Occipital lobe (tissue), 2 donors: ENCODE measurements around the gene ODAD4. TPM values are rescaled to one million over a fixed set of nuclear protein-coding genes. Genes with fewer than 3 reads are reported as not detected.

Experiments used
- DNase-seq: peaks from one replicate; lab custom pipeline; 2025; lab: John Stamatoyannopoulos, UW
- total RNA-seq: library from RNA; depleted of rRNA; stranded (reverse); fragments of >200 nt; gene quantifications from one replicate; pipeline ENCODE4 v1.2.3, GENCODE V29; 2014

Gene ODAD4
- total RNA-seq = 1.6 TPM

DNA sequence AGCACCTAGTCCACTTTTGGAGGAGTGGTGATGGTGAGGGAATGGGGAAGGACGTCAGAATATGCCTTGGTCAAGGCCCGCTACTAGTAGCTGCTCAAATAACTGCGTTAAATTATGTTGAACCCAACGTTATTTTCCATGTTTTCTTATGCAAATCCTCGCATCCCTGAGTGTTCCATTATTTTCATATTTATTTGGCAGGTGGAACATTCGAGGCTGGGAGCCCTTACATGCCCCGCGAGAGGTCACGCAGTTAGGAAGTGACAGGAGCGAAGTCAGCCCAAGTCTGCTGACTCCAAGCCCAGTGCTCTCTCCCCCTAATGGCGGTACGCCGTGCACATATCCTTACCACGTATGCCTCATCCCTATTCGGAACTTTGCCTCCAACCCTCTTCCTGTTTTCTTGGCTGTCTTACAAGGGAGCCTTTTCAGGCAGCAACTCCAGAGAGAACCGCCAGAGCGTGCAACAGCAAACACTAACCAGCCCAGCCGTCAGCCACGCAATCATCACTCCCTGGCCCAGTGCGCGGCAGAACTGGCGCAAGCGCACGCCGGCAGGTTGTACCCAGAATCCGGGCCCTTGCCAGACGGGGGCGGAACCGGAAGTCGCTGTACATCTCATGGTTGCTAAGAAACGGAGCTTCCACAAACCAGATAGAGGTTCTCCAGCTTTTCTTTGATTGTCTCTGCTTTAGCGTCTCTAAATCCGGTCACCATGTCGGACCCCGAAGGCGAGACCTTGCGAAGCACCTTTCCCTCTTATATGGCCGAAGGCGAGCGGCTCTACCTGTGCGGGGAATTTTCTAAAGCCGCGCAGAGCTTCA is at the start of gene ODAD4:
Gene ODAD4, plus strand, starts transcription at position 609 of the 824 bp plus-strand sequence. Its CDS starts 107 bp downstream, at position 716.
- peak; percentile 94 for DNase-seq

DNA sequence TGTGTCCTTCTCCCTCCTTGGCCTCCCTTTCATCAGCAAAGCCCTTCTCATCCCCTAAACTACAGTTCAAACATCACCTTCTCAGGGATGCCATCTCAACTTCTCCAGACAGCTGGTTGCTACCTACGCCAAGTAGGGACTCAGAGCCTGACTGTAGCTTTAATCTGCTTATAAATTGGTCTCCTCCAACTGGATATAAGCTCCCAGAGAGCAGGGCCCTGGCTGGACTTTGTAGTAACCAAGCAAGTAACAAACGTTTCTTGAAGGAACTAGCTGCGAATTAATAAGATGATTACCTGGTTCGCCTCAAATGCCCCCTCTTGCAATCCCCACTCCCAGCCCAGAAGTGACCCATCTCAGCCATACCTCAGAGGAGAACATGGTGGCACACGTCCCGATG is 47.7 kb upstream of the ODAD4 start:
- DNase-seq = no peak

GRCh38 chr17:41885733-41886132 is 44.7 kb upstream of the ODAD4 start:
- DNase-seq = no peak

DNA sequence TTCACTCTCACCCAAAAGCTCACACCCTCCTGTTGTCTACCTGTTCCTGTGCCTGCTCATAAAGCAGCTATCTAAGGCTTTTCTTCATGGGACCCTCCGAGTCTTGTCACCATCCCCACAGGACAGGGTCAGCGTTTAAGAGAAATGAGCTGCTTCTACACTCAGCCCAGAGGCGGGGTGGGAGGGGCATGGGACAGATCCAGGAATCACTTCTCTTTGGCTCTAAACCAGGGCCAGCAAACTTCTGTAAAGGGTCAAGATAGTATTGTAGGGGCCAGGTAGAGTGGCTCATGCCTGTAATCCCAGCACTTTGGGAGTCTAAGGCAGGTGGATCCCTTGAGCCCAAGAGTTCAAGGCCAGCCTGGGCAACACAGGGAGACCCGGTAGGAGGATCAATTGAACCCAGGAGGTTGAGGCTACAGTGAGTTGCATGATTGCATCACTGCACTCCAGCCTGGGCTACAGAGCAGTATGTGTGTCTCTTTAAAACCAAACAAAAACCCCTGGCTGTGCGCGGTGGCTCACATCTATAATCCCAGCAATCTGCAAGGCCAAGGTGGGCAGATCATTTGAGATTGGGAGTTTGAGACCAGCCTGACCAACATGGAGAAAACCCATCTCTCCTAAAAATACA is 42.0 kb upstream of the ODAD4 start:
- no peak for DNase-seq

GRCh38 chr17:41891135-41892020 is 39.0 kb upstream of the ODAD4 start:
- DNase-seq = no peak

DNA sequence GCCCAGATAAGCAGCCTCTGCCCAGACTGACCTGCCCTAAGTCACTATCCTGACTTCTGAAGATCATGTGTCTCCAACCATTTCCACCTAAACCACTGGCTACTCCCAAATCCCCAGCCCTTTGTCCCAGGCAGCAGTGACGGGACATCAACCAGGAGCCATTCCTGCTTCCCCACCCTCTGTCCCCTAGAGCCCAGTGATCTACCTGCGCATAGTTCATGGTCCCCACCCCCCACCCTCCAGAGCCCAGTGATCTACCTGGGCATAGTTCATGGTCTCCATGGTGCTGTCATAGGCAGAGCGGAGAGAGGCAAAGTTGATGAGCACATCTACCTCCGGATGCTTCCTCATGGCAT is 38.4 kb upstream of the ODAD4 start:
- no peak for DNase-seq

GRCh38 chr17:41893384-41893783 is 37.0 kb upstream of the ODAD4 start:
- DNase-seq = no peak

- no peak for DNase-seq
Observed at GRCh38 chr17:41894791-41895331, 35.6 kb upstream of the ODAD4 start.

DNA sequence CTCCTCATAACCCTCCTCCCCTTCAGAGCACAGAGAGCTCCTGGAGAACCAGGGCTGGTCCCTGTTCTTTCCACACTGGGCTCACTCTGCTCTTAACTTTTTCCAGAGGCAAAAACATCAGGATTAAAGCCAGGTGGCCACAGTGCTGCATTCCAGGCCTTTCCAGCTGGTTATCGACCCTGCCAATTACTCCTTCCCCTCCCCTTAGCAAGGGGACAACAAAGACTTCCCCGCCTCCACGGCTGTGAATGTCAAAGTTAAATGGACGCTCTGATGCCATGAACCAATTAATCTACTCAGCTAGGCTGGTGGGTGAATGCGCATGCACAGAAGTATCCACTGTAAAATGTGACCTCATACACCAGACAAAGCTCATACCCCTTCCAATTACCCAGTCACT is 34.8 kb upstream of the ODAD4 start:
- no peak for DNase-seq

- no peak for DNase-seq
Observed at GRCh38 chr17:41896726-41897125, 33.7 kb upstream of the ODAD4 start.

GRCh38 chr17:41901646-41902045 is 28.8 kb upstream of the ODAD4 start:
- no peak for DNase-seq

- no peak for DNase-seq
Observed at GRCh38 chr17:41904242-41904841, 26.1 kb upstream of the ODAD4 start.

DNA sequence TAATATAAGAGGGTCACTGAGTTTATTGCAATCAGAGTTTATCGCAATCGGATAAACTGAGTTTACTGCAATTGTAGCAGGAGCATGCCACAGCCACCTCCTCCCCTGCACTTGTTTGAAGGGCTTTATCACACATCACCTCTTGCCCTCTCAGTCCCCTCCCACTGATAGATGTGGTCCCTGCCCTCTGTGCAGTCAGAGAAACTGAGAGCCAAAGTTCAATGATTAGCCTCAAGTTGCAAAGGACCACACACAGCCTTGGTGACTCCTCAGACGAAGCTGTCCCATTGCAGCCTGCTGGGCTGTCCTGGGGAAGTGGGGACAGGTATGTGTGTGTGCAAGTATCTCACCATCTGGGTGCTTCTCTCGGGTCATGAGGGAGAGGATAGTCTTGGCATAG is 25.2 kb upstream of the ODAD4 start:
- no peak for DNase-seq

DNA sequence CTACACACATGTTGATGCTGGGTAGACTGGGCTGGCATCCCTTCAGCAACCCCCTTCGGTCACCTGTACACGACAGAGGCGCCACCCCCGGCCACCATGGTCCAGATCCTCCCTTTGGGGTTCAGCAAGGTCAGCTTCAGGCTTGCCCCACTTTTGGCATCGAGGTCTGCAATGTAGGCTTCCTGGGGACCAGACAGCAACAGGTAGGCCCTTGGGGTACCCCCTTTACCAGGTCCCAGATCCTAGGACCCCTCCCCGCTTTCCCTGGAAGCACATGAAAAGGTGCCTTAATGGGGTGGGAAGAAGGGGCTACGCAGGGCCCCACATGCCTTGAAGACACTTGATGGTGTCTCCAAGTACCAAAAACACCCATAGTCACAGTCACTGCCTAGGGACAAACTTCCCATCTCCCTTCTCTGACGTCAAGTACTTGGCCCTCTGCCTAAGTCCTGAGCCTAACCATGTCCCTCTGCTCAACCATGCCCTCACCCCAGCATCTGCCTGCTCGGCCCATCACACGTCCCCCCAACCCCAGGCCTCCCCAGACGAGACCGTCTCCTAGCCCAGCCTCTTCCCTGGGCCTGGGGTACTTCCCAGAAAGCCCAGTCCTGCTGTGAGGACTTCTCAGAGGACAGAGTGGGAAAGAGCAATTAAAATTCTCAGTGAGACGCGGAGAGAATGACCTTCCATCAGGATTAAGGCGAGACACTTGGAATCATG is 23.8 kb upstream of the ODAD4 start:
- DNase-seq = no peak

DNA sequence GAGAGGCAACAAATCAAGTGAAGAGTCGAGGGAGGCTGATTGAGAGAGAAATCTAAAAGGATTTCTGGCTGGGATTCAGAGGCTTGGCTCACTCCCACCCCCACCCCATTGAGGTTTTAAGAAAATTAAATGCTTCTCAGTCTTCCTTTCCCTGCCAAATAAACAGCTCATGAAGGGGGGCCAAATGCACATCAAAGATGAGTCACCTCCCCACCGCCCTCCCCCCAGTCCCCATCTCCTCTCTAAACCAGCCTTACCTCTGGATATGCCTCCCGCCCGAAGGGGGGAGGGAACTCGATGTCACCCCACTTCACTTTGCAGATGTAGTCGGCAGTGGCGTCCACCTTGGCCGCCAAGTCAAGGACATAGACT is 23.2 kb upstream of the ODAD4 start:
- no peak for DNase-seq

DNA sequence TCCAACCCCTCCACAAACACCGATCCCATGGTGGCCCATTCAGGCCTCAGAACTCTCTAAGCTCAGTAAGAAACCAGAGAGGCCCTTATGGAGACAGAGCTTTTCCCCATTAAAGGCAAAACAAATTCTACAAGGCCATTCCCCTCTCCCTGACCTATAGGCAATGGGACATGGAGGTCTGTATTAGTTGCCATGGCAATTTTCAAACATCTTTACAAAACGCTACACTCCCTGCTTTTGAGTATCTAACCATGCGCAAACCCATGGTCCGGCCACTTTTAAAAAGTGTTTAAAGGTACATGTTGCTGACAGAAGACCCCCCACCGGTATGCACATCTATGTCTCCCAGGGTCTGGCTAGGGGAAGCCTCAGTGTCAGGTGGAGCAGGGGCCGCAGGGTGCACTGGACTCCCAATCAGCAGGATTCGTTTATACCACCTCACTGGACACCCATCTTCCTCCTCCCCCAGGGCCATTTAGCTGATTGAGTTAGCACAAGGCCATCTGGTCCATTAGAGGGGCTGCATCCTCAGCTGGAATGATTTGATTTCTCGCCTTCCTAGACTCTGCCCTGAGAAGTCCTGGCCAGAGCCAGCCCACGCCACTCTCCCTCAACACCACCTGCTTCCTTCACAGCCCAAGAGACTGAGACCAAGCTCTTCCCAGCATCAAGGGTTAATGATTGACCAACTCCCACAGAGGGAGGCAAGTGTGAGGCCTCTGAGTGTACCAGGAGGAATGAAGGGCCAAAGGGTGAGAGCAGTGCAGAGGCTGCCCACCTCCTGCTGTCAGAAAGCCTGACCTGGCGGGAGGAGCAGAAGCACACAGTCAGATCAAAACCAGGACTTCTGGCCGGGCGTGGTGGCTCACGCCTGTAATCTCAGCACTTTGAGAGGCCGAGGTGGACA is 22.5 kb upstream of the ODAD4 start:
- no peak for DNase-seq

DNA sequence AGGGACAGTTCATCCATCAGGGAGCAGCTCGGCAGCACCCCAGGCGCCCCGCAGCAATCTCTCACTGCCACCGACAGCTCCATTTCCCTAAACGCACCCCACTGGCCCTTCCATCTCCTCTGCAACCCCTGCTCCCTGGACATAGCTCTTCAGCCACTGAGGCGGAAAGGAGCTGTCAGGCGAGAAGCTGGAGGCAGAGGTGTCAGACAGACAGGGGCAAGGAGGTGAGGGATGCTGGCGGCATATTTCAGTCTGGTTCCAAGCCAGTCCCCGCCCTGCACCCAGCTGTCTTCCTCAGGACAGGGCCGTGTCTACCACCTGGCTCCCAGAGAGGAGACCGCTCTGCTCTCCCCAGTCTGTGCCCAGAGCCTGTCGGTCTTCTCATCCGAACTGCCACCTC is 21.3 kb upstream of the ODAD4 start:
- no peak for DNase-seq

GRCh38 chr17:41910701-41911391 is 19.6 kb upstream of the ODAD4 start:
- no peak for DNase-seq

- no peak for DNase-seq
Observed at GRCh38 chr17:41912925-41913324, 17.5 kb upstream of the ODAD4 start.
